Natural killer cell (primary cell): ENCODE data around the gene MET. TPM values are rescaled to one million over a fixed set of nuclear protein-coding genes. Genes with fewer than 3 reads are reported as not detected.

Experiments
- ATAC-seq, 3 donors: fragments of 150-1000 bp in 2 of 3; fragments of 200-7000 bp in 1 of 3; cut with Tn5 transposase; 1 replicate in 1 of 3; 2 replicates in 2 of 3; pipeline ENCODE4 v1.10.0; 2021; ENCODE audit warnings: mild to moderate bottlenecking in 2 of 3, moderate library complexity in 2 of 3
- DNase-seq, 2 donors: peaks; one replicate each; pipeline versions ENCODE4 v3.0.0 to v3.0.0-alpha.2; 2013 to 2021; ENCODE audit warnings: mixed read lengths in 1 of 2
- H3K27ac ChIP-seq: one replicate; pipeline ENCODE4 v1.5.1; 2013; ENCODE audit warnings: mild to moderate bottlenecking, low read length
- H3K27me3 ChIP-seq: one replicate; pipeline ENCODE4 v1.6.1; 2013; ENCODE audit warnings: low read length; ENCODE audit not compliant: control insufficient read depth, insufficient read depth
- H3K36me3 ChIP-seq: one replicate; pipeline ENCODE4 v1.6.1; 2013; ENCODE audit warnings: low read length; ENCODE audit not compliant: control insufficient read depth, insufficient read depth
- H3K4me1 ChIP-seq: one replicate; pipeline ENCODE4 v1.6.1; 2013; ENCODE audit warnings: low read length; ENCODE audit not compliant: control insufficient read depth, insufficient read depth
- H3K4me3 ChIP-seq: one replicate; pipeline ENCODE4 v1.5.1; 2013; ENCODE audit warnings: low read length
- H3K9me3 ChIP-seq: one replicate; pipeline ENCODE4 v1.6.1; 2013; ENCODE audit warnings: low read length; ENCODE audit not compliant: control insufficient read depth, insufficient read depth
- H3K27ac Mint-ChIP-seq, 2 donors: one replicate each; pipeline ENCODE4 v1.8.0; 2022; ENCODE audit warnings: mild to moderate bottlenecking in 2 of 2, mixed read lengths in 2 of 2, moderate library complexity in 1 of 2
- H3K27me3 Mint-ChIP-seq, 2 donors: one replicate each; pipeline ENCODE4 v1.8.0; 2022; ENCODE audit warnings: low read depth in 2 of 2, mixed read lengths in 2 of 2
- H3K36me3 Mint-ChIP-seq: one replicate; pipeline ENCODE4 v1.8.0; 2022; ENCODE audit warnings: mixed read lengths
- H3K4me1 Mint-ChIP-seq, 2 donors: one replicate each; pipeline ENCODE4 v1.8.0; 2022; ENCODE audit warnings: mixed read lengths in 2 of 2
- H3K4me3 Mint-ChIP-seq: one replicate; pipeline ENCODE4 v1.8.0; 2022; ENCODE audit warnings: mild to moderate bottlenecking, moderate library complexity, mixed read lengths
- H3K9me3 Mint-ChIP-seq, 2 donors: one replicate each; pipeline ENCODE4 v1.8.0; 2022; ENCODE audit warnings: mixed read lengths in 2 of 2
- WGBS: methylation state at CpG from one replicate; pipeline ENCODE4 v1.1.7; 2013; ENCODE audit warnings: missing lambda C conversion rate; ENCODE audit not compliant: insufficient coverage; 5-methylcytosine and 5-hydroxymethylcytosine counted together
- intact Hi-C: fragments of 100-400 bp; cut with micrococcal nuclease; formaldehyde crosslinking; loops from one replicate; pipeline ENCODE4 v1.14.2; 2022
- total RNA-seq, 4 donors: library from RNA; stranded (reverse); fragments of 120-200 nt in 1 of 4; gene quantifications; one replicate each; pipeline versions ENCODE4 v1.2.3 to v1.2.4, GENCODE V29; 2013 to 2022
- TF ChIP-seq, protein P1 (sequence below): fragments of 200-600 bp; IDR thresholded peaks from one replicate; pipeline ENCODE4 v1.8.0; 2022; ENCODE audit warnings: antibody characterized with exemption

MET gene
- total RNA-seq, 3 donors from 2014 or later (not counting 1 experiment from before 2014, with no cell fraction given), result 0.16 TPM; not detected in 2

DNA sequence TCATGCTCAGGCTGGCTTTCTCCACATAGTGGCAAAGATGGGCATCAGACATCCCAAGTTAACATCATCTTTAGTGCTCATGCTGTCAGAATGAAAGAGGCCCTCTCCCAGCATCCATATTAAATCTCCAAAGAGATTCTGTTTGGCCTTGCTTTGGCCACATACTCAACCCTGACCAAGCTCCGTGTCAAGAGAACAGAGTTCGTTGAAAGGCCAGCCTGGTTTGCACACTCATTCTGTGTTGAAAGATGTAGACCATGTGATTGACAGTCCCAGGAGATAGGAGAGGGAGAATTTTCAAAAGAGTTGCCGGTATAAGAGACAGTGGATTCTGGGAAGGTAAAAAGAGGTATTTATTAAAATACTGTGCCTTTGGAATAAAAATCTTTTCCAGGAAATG, 19.7 kb downstream of the MET start:
- Mint-ChIP-seq H3K4me3 (no peak overlapping the region), H3K27me3 (peaks cover 0 to 2% of the 10 kb centered on the region in 2 donors), H3K9me3 (no peaks in the 10 kb centered on the region), H3K4me1 (no peaks in the 10 kb centered on the region), H3K27ac (no peak overlapping the region), H3K36me3 (no peaks in the 10 kb centered on the region)
- Histone ChIP-seq H3K9me3 (no peaks in the 10 kb centered on the region), H3K4me1 (no peaks in the 10 kb centered on the region), H3K4me3 (no peak overlapping the region), H3K36me3 (no peaks in the 10 kb centered on the region), H3K27ac (no peak overlapping the region), H3K27me3 (no peaks in the 10 kb centered on the region)
- TF ChIP-seq, protein P1, sequence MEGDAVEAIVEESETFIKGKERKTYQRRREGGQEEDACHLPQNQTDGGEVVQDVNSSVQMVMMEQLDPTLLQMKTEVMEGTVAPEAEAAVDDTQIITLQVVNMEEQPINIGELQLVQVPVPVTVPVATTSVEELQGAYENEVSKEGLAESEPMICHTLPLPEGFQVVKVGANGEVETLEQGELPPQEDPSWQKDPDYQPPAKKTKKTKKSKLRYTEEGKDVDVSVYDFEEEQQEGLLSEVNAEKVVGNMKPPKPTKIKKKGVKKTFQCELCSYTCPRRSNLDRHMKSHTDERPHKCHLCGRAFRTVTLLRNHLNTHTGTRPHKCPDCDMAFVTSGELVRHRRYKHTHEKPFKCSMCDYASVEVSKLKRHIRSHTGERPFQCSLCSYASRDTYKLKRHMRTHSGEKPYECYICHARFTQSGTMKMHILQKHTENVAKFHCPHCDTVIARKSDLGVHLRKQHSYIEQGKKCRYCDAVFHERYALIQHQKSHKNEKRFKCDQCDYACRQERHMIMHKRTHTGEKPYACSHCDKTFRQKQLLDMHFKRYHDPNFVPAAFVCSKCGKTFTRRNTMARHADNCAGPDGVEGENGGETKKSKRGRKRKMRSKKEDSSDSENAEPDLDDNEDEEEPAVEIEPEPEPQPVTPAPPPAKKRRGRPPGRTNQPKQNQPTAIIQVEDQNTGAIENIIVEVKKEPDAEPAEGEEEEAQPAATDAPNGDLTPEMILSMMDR, result no peak
- 88% methylated on average over 3 of the region's 3 CpGs for WGBS
- DNase-seq (no peak), ATAC-seq (no peak)
- intact Hi-C loops, result no loop called here

DNA sequence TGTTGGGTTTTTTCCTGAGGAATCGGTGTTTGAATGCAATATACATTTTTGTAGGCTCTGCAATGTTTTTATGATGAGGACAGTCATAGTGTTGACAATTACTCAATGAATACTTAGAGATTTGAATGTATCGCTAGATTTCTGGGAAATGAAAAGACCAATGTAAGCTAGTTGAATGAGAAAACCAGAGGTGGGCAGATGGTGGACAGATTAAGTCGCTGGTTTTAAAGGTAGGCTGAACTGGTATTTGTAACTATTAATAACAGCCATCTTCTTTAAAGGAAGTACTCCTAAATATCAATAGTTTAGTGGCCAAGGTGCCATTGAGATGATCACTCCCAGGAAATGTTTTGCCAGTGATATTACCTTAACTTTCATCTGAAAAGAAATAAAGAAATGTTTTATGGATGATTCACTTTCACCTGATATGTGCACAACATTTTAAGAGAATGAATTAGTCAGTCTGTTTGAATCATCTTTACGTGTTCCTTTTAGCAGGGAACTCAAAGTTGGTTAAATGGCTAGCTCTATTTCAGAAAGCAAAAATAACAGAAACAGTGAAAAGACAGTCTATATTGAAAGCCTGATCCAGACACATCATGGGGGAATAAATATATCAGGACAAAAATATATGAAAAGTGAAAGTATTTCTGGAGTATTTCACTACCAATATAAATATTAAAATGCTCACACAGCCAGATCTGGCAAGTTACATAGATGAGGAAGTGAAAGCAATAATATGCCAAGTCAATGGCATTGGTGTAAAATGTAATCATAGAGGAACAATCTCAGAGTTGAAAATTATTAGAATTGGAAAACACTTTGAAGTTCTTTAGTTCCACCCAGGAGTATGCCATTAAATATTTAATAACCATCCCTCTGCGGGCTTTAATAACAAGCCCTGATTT, 20.7 kb downstream of the MET start:
- H3K36me3 Mint-ChIP-seq, result no peaks in the 10 kb centered on the region
- TF ChIP-seq, protein P1, result no peak
- Histone ChIP-seq H3K9me3 (no peaks in the 10 kb centered on the region), H3K4me1 (no peaks in the 10 kb centered on the region), H3K36me3 (no peaks in the 10 kb centered on the region), H3K4me3 (no peak overlapping the region), H3K27ac (no peak overlapping the region), H3K27me3 (no peaks in the 10 kb centered on the region)
- ATAC-seq (no peak), DNase-seq (no peak)
- H3K27me3 Mint-ChIP-seq, result peaks cover 0 to 2% of the 10 kb centered on the region in 2 donors
- H3K9me3 Mint-ChIP-seq, result no peaks in the 10 kb centered on the region
- 86% methylated on average over 4 of the region's 5 CpGs for WGBS
- no peak overlapping the region for H3K4me3 Mint-ChIP-seq
- intact Hi-C loops, result no loop called here
- no peaks in the 10 kb centered on the region for H3K4me1 Mint-ChIP-seq
- H3K27ac Mint-ChIP-seq, result no peak overlapping the region

- Mint-ChIP-seq H3K27ac (no peak overlapping the region), H3K9me3 (no peaks in the 10 kb centered on the region), H3K36me3 (no peaks in the 10 kb centered on the region), H3K4me1 (no peaks in the 10 kb centered on the region), H3K27me3 (peaks cover 0 to 2% of the 10 kb centered on the region in 2 donors), H3K4me3 (no peak overlapping the region)
- DNase-seq (no peak), ATAC-seq (no peak)
- TF ChIP-seq, protein P1, result no peak
- WGBS, result 82% methylated on average over 5 of the region's 5 CpGs
- H3K4me3 ChIP-seq, result no peak overlapping the region
- intact Hi-C loops, result no loop called here
- no peaks in the 10 kb centered on the region for H3K4me1 ChIP-seq
- no peaks in the 10 kb centered on the region for H3K9me3 ChIP-seq
- H3K27me3 ChIP-seq, result no peaks in the 10 kb centered on the region
- H3K36me3 ChIP-seq, result no peaks in the 10 kb centered on the region
- H3K27ac ChIP-seq, result no peak overlapping the region
These were observed 24.7 kb downstream of the MET start for GRCh38 chr7:116696707-116697106.
